IMR-90 (cell line): ENCODE measurements around the gene PPP1R9A. TPM values are rescaled to one million over a fixed set of nuclear protein-coding genes. Genes with fewer than 3 reads are reported as not detected.

Experiments used
- ATAC-seq: fragments of 200-7000 bp; cut with Tn5 transposase; 2 replicates; pipeline ENCODE4 v1.9.1; 2020; ENCODE audit warnings: low read depth, mild to moderate bottlenecking, moderate library complexity
- BruUV-seq: library from RNA; stranded (reverse); fragments of 400-500 nt; replicated peaks from 2 replicates; lab custom pipeline; 2021; lab: Mats Ljungman, UMichigan
- CTCF ChIA-PET: fragments of 300-600 bp; formaldehyde crosslinking; extraction: SDS; loops from one replicate; lab custom pipeline; 2021; ENCODE audit warnings: antibody characterized with exemption; lab: Yijun Ruan, JAX
- POLR2A ChIA-PET: fragments of 300-600 bp; sonication (Branson Sonifier 250); formaldehyde crosslinking; loops from one replicate; lab custom pipeline; 2022; ENCODE audit warnings: antibody characterized with exemption; ENCODE audit not compliant: unreplicated experiment; lab: Charles Lee
- DNase-seq: peaks from one replicate; pipeline ENCODE4 v3.0.0; 2013
- H2AFZ ChIP-seq: replicated peaks from 2 replicates; pipeline ENCODE3; 2013; ENCODE audit warnings: low read length, mild to moderate bottlenecking; ENCODE audit not compliant: poor library complexity
- H2AK5ac ChIP-seq: 2 replicates; pipeline ENCODE4 v1.6.1; 2013; ENCODE audit warnings: low read depth, low read length, inconsistent platforms
- H2AK9ac ChIP-seq: replicated peaks from 2 replicates; pipeline ENCODE3; 2013; ENCODE audit warnings: mild to moderate bottlenecking, low read depth, low read length, moderate library complexity; ENCODE audit not compliant: poor library complexity
- H2BK120ac ChIP-seq: 2 replicates; pipeline ENCODE4 v1.6.1; 2013; ENCODE audit warnings: low read depth, low read length, inconsistent platforms
- H2BK15ac ChIP-seq: 3 replicates; pipeline ENCODE4 v1.6.1; 2013; ENCODE audit warnings: low read depth, low read length, inconsistent platforms
- H2BK20ac ChIP-seq: 2 replicates; pipeline ENCODE4 v1.6.1; 2013; ENCODE audit warnings: low read depth, mild to moderate bottlenecking, inconsistent platforms, low read length, moderate library complexity
- H2BK5ac ChIP-seq: 2 replicates; pipeline ENCODE4 v1.6.1; 2013; ENCODE audit warnings: mild to moderate bottlenecking, low read depth, low read length, inconsistent platforms; ENCODE audit not compliant: poor library complexity, severe bottlenecking
- H3K14ac ChIP-seq: replicated peaks from 2 replicates; pipeline ENCODE4 v1.6.1; 2013; ENCODE audit warnings: low read depth, low read length, inconsistent platforms
- H3K18ac ChIP-seq: 2 replicates; pipeline ENCODE4 v1.6.1; 2013; ENCODE audit warnings: low read depth, low read length, control low read depth
- H3K23ac ChIP-seq: 2 replicates; pipeline ENCODE4 v1.6.1; 2013; ENCODE audit warnings: low read depth, low read length, inconsistent platforms
- H3K27ac ChIP-seq: 2 replicates; pipeline ENCODE4 v1.5.1; 2013; ENCODE audit warnings: mild to moderate bottlenecking, control low read depth, low read length; ENCODE audit not compliant: insufficient read depth
- H3K27me3 ChIP-seq: 2 replicates; pipeline ENCODE4 v1.6.1; 2013; ENCODE audit warnings: low read length; ENCODE audit not compliant: control insufficient read depth, insufficient read depth
- H3K36me3 ChIP-seq: 2 replicates; pipeline ENCODE4 v1.6.1; 2013; ENCODE audit warnings: low read length, mixed read lengths; ENCODE audit not compliant: control insufficient read depth, insufficient read depth
- H3K4ac ChIP-seq: 2 replicates; pipeline ENCODE4 v1.6.1; 2013; ENCODE audit warnings: low read depth, low read length, inconsistent platforms
- H3K4me1 ChIP-seq: 2 replicates; pipeline ENCODE4 v1.6.1; 2013; ENCODE audit warnings: low read length, mixed read lengths; ENCODE audit not compliant: control insufficient read depth, insufficient read depth
- H3K4me2 ChIP-seq: 2 replicates; pipeline ENCODE4 v1.6.1; 2013; ENCODE audit warnings: low read depth, mild to moderate bottlenecking, control low read depth, low read length, moderate library complexity
- H3K4me3 ChIP-seq: 2 replicates; pipeline ENCODE4 v1.5.1; 2013; ENCODE audit warnings: low read depth, mild to moderate bottlenecking, control low read depth, low read length, moderate library complexity; ENCODE audit not compliant: insufficient read depth
- H3K56ac ChIP-seq: 2 replicates; pipeline ENCODE4 v1.6.1; 2013; ENCODE audit warnings: low read length, inconsistent platforms; ENCODE audit not compliant: insufficient read depth; ENCODE audit errors: extremely low read depth
- H3K79me1 ChIP-seq, 2 experiments: 2 replicates each; pipeline ENCODE4 v1.6.1; 2013; ENCODE audit warnings: low read length in 2 of 2, inconsistent platforms in 1 of 2, low read depth in 1 of 2
- H3K9ac ChIP-seq: 2 replicates; pipeline ENCODE4 v1.6.1; 2013; ENCODE audit warnings: low read depth, low read length, control low read depth
- H3K9me1 ChIP-seq: 2 replicates; pipeline ENCODE4 v1.6.1; 2013; ENCODE audit warnings: low read length, inconsistent platforms; ENCODE audit not compliant: insufficient read depth
- H3K9me3 ChIP-seq: 2 replicates; pipeline ENCODE4 v1.6.1; 2013; ENCODE audit warnings: low read length; ENCODE audit not compliant: control insufficient read depth, insufficient read depth
- H4K20me1 ChIP-seq: 2 replicates; pipeline ENCODE4 v1.6.1; 2013; ENCODE audit warnings: low read length, inconsistent platforms; ENCODE audit not compliant: insufficient read depth
- H4K5ac ChIP-seq: 2 replicates; pipeline ENCODE4 v1.6.1; 2013; ENCODE audit warnings: mild to moderate bottlenecking, low read depth, low read length, control low read depth
- H4K8ac ChIP-seq, 2 experiments: 2 replicates each; pipeline ENCODE4 v1.6.1; 2013; ENCODE audit warnings: low read depth in 2 of 2, low read length in 2 of 2, control low read depth in 1 of 2, inconsistent platforms in 1 of 2
- H4K91ac ChIP-seq: 2 replicates; pipeline ENCODE4 v1.6.1; 2013; ENCODE audit warnings: low read depth, low read length, inconsistent platforms; ENCODE audit not compliant: insufficient read depth
- BHLHE40 ChIP-seq: fragments of 150-350 bp; IDR thresholded peaks from 2 replicates; pipeline ENCODE4 v1.6.1; 2016; ENCODE audit warnings: mild to moderate bottlenecking, low read depth, low read length
- CEBPB ChIP-seq: IDR thresholded peaks from 2 replicates; pipeline ENCODE4 v1.6.1; 2012; ENCODE audit warnings: low read depth, low read length, improper control_type of control experiment
- CHD1 ChIP-seq: IDR thresholded peaks from 2 replicates; pipeline ENCODE4 v1.6.1; 2012; ENCODE audit warnings: low read depth, low read length, improper control_type of control experiment
- ELK1 ChIP-seq: fragments of 150-350 bp; IDR thresholded peaks from 2 replicates; pipeline ENCODE4 v1.6.1; 2016; ENCODE audit warnings: low read depth, mild to moderate bottlenecking, low read length, moderate library complexity, borderline replicate concordance
- FOS ChIP-seq: fragments of 150-350 bp; IDR thresholded peaks from 2 replicates; pipeline ENCODE4 v1.6.1; 2016; ENCODE audit warnings: low read depth, low read length
- MAFK ChIP-seq: IDR thresholded peaks from 2 replicates; pipeline ENCODE4 v1.6.1; 2012; ENCODE audit warnings: low read depth, low read length, improper control_type of control experiment
- MAZ ChIP-seq: IDR thresholded peaks from 2 replicates; pipeline ENCODE4 v1.6.1; 2012; ENCODE audit warnings: low read depth, mild to moderate bottlenecking, low read length, improper control_type of control experiment, moderate library complexity, borderline replicate concordance
- MXI1 ChIP-seq: IDR thresholded peaks from 2 replicates; pipeline ENCODE4 v1.6.1; 2012; ENCODE audit warnings: low read depth, mild to moderate bottlenecking, low read length, moderate library complexity, borderline replicate concordance
- NFE2L2 ChIP-seq: fragments of 150-350 bp; IDR thresholded peaks from 2 replicates; pipeline ENCODE4 v1.6.1; 2016; ENCODE audit warnings: low read depth, mild to moderate bottlenecking, low read length
- POLR2A ChIP-seq: IDR thresholded peaks from 2 replicates; pipeline ENCODE4 v1.6.1; 2012; ENCODE audit warnings: mild to moderate bottlenecking, low read depth, low read length
- RAD21 ChIP-seq: IDR thresholded peaks from 2 replicates; pipeline ENCODE4 v1.6.1; 2012; ENCODE audit warnings: low read length, improper control_type of control experiment
- RCOR1 ChIP-seq: IDR thresholded peaks from 2 replicates; pipeline ENCODE4 v1.6.1; 2012; ENCODE audit warnings: mild to moderate bottlenecking, low read length, improper control_type of control experiment; ENCODE audit not compliant: insufficient replicate concordance
- RFX5 ChIP-seq: IDR thresholded peaks from 2 replicates; pipeline ENCODE4 v1.8.0; 2012; ENCODE audit warnings: low read depth, mild to moderate bottlenecking, low read length, moderate library complexity
- USF2 ChIP-seq: fragments of 150-350 bp; IDR thresholded peaks from 2 replicates; pipeline ENCODE4 v1.6.1; 2017; ENCODE audit warnings: mild to moderate bottlenecking, antibody characterized with exemption, low read length, low read depth
- WGBS, 2 experiments: methylation state at CpG; one replicate each; pipeline versions ENCODE4 v1.1.5 to v1.1.7; 2013; ENCODE audit warnings: missing lambda C conversion rate in 2 of 2; ENCODE audit not compliant: insufficient read length in 1 of 2; ENCODE audit errors: extremely low coverage in 2 of 2; 5-methylcytosine and 5-hydroxymethylcytosine counted together
- dilution Hi-C: fragments of 300-500 bp; cut with HindIII; formaldehyde crosslinking; loops from one replicate; pipeline ENCODE4 v1.14.3; 2018; ENCODE audit warnings: low sequenced_read_pairs; ENCODE audit not compliant: unreplicated experiment
- in situ Hi-C: fragments of 300-500 bp; cut with MboI; formaldehyde crosslinking; loops from 3 replicates; pipeline ENCODE4 v1.14.3; 2019; ENCODE audit warnings: low sequenced_read_pairs, inconsistent platforms, mixed read lengths
- intact Hi-C: fragments of 100-400 bp; cut with micrococcal nuclease; formaldehyde crosslinking; loops from 2 replicates; pipeline ENCODE4 v1.10.0; 2022
- polyA plus RNA-seq, 3 experiments: library from polyadenylated mRNA; depleted of rRNA; stranded (reverse); fragments of >200 nt; gene quantifications; 2 replicates each; pipeline ENCODE4 v1.2.3, GENCODE V29; 2012; ENCODE audit warnings: low replicate concordance in 1 of 3
- total RNA-seq: library from RNA; depleted of rRNA; stranded (reverse); fragments of >200 nt; gene quantifications from 2 replicates; pipeline ENCODE4 v1.2.3, GENCODE V29; 2012
- TF ChIP-seq, protein P1 (sequence below): conservative IDR thresholded peaks from 2 replicates; pipeline ENCODE4 v1.5.1; 2012; ENCODE audit warnings: mild to moderate bottlenecking, low read depth, low read length, improper control_type of control experiment

PPP1R9A gene
- total and polyA plus RNA-seq, 2 of the 4 experiments (the other 2 are of a cell fraction): not detected

DNA sequence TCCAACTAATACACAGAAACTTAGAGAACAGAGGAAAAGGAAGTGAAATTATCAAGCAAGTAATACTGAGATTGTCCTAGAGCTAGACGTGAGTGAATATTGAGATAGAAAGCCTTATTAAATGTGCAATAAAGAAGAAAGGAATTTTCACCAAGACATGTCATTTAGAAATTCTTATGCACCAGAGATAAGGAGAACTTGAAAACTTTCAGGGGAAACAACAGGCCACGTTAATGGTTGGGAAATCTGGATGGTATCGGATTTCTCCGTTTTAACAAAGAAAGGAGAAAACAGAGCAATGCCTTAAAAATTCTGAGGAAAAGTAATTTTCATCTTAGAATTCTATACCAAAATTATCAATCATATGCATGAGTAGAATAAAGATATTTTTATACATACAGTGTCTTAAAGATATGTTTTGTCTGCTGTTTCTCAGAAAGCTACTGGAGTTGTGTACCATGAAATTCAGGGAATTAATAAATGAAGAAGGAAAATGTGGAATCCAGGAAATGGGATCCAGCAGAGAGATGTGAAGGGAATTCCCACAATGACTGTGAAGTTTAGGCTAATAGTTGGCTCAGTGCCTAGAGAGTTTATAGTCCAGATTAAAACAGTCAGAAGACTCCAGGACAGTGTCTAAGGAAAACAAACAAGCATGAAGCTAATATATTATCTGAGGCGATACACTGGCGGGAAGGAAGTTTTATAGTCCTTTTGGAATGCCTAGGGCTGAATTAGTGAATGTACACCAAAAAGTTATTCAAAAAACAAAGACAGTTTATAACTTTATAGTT lies 159.5 kb downstream of the PPP1R9A start:
- in situ Hi-C loops: no loop called here
- Histone ChIP-seq H3K9ac (no peak overlapping the region), H3K56ac (no peak overlapping the region), H4K91ac (no peak overlapping the region), H2AK9ac (no peak overlapping the region), H4K8ac (no peak overlapping the region), H3K36me3 (no peaks in the 10 kb centered on the region), H3K4ac (no peak overlapping the region), H2AK5ac (no peak overlapping the region), H3K4me1 (no peaks in the 10 kb centered on the region), H3K9me1 (no peaks in the 10 kb centered on the region), H3K4me2 (no peak overlapping the region), H2BK20ac (no peak overlapping the region), H2AFZ (no peak overlapping the region), H3K79me1 (no peaks in the 10 kb centered on the region), H3K14ac (no peak overlapping the region), H2BK5ac (no peak overlapping the region), H3K27ac (no peak overlapping the region), H4K20me1 (no peaks in the 10 kb centered on the region), H3K18ac (no peak overlapping the region), H4K5ac (no peak overlapping the region), H2BK120ac (no peak overlapping the region), H3K9me3 (no peaks in the 10 kb centered on the region), H3K27me3 (no peaks in the 10 kb centered on the region), H2BK15ac (no peak overlapping the region), H3K4me3 (no peak overlapping the region), H3K23ac (no peak overlapping the region)
- ChIA-PET POLR2A (no interaction called here), CTCF (interaction anchor here (0.6 to 0.9 kb wide), 2 partner anchors 11 to 346 kb away, joined by 3 read pairs; no protein-coding TSS in a partner anchor)
- BruUV-seq: no TSS peak
- WGBS, 2 experiments: no CpG with 5 or more reads among the region's 6 CpGs
- ATAC-seq (no peak), DNase-seq (peak; percentile 14)
- intact Hi-C loops: no loop called here
- dilution Hi-C loops: no loop called here
- TF ChIP-seq MAZ: no peak
- TF ChIP-seq FOS: no peak
- TF ChIP-seq, protein P1, sequence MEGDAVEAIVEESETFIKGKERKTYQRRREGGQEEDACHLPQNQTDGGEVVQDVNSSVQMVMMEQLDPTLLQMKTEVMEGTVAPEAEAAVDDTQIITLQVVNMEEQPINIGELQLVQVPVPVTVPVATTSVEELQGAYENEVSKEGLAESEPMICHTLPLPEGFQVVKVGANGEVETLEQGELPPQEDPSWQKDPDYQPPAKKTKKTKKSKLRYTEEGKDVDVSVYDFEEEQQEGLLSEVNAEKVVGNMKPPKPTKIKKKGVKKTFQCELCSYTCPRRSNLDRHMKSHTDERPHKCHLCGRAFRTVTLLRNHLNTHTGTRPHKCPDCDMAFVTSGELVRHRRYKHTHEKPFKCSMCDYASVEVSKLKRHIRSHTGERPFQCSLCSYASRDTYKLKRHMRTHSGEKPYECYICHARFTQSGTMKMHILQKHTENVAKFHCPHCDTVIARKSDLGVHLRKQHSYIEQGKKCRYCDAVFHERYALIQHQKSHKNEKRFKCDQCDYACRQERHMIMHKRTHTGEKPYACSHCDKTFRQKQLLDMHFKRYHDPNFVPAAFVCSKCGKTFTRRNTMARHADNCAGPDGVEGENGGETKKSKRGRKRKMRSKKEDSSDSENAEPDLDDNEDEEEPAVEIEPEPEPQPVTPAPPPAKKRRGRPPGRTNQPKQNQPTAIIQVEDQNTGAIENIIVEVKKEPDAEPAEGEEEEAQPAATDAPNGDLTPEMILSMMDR: no peak
- TF ChIP-seq BHLHE40: no peak
- no peak for TF ChIP-seq RAD21
- TF ChIP-seq USF2: no peak
- no peak for TF ChIP-seq MXI1
- no peak for TF ChIP-seq MAFK
- TF ChIP-seq CEBPB: no peak
- no peak for TF ChIP-seq RFX5
- no peak for TF ChIP-seq POLR2A
- TF ChIP-seq NFE2L2: no peak
- no peak for TF ChIP-seq ELK1
- no peak for TF ChIP-seq CHD1
- TF ChIP-seq RCOR1: no peak
